HG02610 (cell line): ENCODE data around the gene TXNDC5.
"Not testable (repeated sequence)": the region's sequence is repeated elsewhere in the genome, so short reads cannot be mapped to it uniquely, and the experiment has no call there.

ENCODE experiments used
- ATAC-seq: cut with Tn5 transposase; IDR thresholded peaks from one replicate; pipeline ENCODE4 v1.9.1; 2021; ENCODE audit warnings: mild to moderate bottlenecking, moderate library complexity; ENCODE audit not compliant: unreplicated experiment

The TXNDC5 gene

DNA sequence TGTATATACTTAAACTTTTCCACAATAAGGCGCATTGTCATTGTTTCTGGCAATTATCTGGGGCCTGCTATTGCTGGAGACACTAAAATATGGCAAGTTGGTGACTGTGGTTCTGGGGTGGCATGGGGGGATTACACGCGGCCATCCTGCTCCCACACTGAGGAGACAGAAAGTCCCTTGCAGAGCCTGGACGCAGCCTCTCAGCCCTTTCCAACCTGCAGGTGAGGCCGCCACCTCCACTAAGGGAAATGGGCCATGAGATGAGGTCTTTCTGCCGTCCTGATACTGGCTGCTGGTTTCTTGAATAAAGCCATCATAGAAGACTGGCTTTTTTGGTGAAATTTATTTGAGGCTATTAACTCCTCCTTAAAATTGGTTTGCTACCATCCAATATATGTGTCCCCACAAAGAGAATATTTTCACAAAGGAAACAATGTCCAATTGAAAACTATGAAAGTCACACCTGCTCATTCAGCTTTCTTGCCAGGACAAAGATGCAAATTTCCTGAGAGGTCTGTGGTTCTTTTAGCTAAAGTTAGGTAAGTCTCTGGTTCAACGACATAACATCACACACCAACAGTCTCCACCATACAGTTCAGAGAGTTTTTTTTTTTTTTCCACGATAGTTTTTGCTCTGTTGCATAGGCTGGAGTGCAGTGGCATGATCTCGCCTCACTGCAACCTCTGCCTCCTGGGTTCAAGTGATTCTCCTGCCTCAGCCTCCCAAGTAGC is 13.0 kb downstream of the TXNDC5 start:
- peak; percentile 52 for ATAC-seq

DNA sequence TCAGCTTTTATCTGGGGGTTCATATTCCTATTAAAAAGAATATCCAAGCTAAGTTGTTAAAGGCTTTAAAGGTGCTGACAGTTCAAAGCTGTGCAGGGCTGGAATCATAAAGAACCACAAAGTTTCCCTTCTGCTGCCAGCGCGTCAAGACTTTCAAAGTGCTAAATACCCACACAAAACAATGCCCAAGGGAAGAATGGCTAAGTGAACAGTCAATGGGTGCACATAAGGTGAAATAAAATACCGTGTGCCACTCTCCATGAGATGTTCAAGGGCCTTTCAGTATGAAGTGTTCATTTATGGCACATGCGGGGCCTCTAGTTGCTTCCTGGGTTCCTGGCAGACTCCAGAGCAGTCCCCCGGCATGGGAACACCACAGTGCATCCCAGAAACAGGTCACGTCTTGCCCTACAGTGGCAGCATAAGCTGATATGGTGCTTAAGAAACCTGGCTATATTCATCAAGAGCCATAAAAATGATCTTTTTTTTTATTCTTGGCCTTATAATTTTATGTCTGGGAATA is 14.1 kb downstream of the TXNDC5 start:
- no peak for ATAC-seq

DNA sequence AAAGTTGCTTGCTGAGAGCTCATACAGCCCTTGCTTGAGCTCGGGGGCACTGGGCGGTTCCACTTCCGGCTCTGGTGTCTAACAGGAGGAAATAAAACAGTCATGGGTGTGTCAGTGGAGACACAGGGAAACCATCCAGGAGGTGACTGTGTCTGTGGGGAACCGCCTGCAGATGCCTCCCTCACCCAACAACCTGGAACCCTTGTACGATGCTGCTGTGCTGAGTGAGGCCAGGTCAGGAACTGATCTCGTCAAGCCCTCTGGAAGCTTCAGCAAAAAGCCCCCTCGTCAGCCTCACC is 15.5 kb downstream of the TXNDC5 start:
- ATAC-seq, result no peak

- no peak for ATAC-seq
Observed at GRCh38 chr6:7894262-7895124, 16.1 kb downstream of the TXNDC5 start.

GRCh38 chr6:7893342-7893741 is 17.2 kb downstream of the TXNDC5 start:
- ATAC-seq, result no peak

GRCh38 chr6:7892367-7892766 is 18.2 kb downstream of the TXNDC5 start:
- ATAC-seq, result not testable (repeated sequence)

DNA sequence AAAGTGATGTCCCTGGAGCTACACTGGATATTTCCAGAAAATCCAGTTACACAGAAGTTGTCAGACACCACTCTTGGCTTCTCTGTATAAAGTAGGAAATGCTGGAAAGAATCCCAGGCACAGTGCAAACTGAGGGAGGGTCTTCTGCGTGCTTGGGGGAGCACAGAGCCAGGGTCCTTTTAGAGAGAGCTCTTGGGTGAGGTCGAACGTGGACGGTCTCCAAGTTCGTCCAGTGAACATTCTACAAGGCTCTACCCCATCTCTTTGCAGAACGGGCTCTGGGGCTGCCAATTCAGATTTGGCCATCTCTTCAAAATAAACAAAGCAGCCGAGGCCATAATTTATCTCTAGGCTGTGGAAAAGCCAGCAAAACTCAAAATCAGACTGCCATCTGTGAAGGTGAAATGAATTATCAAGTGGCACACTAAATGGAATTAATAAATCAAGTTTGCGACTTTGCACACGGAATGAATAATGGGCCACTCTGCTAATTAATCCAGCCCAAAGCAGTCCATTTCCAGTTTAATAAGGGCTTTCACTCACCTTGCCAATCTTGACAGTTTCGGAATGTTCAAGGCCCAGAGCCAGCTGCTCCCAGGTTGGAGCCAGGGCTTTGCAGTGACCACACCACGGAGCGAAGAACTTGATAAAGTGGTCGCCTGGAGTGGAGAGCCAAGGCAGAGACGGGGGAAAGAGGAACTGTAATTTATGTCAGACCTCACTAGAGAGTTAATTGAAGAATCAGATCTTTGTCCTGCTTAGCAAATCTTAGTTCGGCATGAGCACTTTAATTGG is 19.3 kb downstream of the TXNDC5 start:
- ATAC-seq, result no peak

- no peak for ATAC-seq
Observed at GRCh38 chr6:7888587-7889357, 21.8 kb downstream of the TXNDC5 start.

DNA sequence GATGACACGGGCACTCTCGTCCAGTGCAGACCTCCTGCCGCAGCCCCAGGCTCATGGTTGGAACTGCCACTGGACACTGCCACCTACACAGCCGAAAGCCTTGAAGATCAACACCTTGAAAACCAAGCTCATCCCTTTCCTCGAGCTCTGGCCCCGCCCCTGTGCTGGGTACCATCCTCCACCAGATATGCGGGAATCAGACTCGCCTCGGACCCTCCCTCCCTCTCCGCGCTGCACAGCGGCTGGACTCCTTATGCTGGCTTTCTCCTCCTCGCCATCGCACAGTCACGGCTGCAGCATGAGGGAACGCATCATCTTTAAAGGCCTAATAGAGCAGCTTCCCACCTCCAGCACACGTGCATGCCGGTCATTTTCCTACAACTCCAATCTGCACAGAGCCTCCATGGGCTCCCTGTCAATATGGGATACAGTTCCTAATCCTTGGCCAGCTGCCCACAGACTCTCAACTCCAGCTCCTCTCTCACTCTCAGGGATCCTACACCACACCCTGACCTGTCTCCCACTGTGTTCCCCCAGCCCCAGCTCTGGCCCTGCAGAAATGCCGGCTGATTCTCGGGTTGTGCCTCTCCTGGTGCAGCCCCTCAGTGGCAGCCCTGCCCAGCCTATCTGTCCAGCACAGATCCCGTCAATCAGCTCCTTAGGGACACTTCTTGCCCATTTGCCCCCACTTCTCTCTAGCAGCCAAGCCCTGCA is 23.2 kb downstream of the TXNDC5 start:
- no peak for ATAC-seq

DNA sequence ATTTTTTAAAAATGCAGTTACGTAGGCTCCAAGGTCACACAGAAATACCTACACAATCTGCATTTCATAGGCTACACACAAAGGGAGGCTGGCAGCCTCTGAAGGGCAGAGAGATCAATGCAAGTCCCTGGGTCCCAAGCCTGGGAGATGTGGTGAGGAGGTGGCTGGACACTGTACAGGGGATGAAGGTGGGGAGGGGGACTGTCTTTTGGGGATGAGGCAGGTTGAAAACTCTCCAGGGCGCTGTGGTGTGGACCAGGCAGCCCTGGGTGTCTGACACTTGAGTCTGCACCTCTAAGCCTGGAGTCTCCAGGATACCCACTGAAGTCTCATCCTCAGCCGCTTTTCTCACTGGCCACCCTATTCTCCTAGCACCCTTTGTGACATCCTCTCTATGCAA is 24.5 kb downstream of the TXNDC5 start:
- ATAC-seq, result no peak

GRCh38 chr6:7883381-7883780 is 27.2 kb downstream of the TXNDC5 start:
- ATAC-seq, result no peak

DNA sequence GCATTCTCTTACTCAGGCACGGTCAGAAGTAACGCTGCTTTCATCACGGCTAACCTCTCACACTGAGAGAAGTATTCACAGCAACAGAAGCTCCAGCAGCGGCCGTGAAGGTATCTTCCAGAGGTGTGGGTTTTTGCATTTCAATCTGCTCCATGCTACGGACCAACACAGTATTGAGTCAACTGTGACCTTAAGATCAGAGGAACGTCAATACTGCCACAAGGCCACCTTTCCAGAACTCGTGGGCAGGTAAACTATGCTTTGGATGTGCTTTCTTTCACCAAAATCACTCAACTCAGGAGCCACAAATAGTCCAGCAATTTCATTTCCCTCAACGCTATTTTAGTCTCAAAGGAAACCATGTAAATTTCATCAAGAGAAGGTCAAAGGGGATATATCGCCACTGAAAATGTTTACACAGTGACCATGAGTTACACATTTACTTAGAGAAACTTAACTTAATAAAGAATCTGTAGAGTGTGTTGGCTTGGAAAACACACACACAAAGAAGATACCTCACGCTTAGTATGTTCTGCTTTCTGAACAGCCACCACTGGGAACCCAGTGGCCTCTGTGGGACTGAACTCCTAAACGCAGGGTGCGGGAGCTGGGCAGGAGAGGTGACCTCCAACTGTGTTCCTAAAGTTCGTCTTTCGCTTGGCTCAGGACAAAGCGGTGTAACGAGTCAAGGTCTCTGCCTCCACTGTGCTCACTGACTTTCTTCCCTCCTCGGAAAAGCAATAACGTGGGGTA is 27.9 kb downstream of the TXNDC5 start:
- ATAC-seq, result no peak

DNA sequence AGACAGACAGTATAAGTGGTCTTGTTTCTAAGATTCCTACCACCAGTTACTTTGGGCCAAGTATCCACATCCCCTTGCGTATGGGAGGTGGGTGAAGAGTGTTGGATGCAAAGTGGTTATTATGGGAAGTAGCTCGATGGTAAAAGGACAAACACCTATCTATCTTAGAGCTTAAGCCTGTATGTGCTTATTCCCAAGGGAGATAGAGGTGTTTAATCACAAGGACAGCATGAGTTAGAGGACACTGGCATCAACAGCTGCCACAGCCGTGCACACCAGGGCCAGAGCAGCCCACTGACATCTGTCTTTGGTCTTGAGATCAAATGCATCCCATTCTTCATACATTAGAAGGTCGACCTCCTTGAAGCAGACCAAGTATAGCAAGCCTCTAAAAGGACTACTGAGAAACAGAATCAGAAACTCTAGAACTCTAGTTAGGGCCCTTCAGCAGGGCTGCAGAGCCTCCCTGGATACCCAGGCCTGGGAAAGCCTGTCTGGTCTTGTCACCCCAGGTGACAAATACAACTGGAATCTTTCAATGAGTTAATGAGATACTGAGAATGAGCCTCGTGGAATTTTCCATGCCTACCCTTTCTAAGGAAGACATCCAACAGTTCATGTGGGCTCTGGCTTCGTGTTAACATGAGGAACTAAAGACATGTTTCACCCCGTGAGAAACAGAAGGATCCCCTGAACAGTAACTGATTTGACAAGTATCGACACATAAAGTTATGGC is 28.7 kb downstream of the TXNDC5 start:
- no peak for ATAC-seq

DNA sequence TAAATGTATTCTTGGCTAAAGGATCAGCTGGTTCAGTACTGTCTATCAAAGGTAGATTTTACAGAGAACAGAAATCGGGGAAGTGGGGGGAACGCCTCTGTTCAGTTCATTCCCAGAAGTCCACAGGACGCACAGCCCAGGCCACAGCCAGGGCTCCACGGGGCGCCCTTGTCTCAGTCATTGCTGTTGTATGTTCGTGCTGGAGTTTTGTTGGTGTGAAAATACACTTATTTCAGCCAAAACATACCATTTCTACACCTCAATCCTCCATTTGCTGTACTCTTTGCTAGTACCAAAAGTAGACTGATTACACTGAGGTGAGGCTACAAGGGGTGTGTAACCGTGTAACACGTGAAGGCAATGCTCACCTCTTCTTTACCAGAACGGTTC is 29.9 kb downstream of the TXNDC5 start:
- ATAC-seq, result no peak

- no peak for ATAC-seq
Observed at GRCh38 chr6:7879980-7880717, 30.4 kb downstream of the TXNDC5 start.

GRCh38 chr6:7879579-7879978 is 31.0 kb downstream of the TXNDC5 start:
- no peak for ATAC-seq

DNA sequence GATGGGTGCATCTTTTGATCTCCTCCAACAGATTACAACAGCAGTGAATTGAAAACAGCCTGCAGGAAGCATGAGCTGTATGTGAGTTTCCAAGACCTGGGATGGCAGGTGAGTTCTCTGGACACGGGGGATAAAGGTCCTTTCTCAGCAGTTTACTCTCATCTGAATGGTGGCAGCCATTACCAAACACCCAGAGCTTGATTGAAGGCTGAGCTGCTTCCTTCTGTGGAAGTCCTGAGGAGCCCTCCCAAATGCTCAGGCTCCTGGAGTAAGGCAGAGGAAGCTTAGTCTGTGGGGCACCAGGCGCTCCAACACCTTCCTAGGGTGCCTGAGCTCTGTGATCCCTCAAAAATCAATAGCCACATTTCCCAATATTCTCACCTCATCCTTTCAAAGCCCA is 31.5 kb downstream of the TXNDC5 start:
- no peak for ATAC-seq

- no peak for ATAC-seq
Observed at GRCh38 chr6:7878401-7878964, 32.1 kb downstream of the TXNDC5 start.
